CD4-positive, alpha-beta T cell treated with Interleukin-15 for 4 hours (primary cell): Measurements from ENCODE around the gene ATP6V0E2.
"Not testable (repeated sequence)": the region's sequence is repeated elsewhere in the genome, so short reads cannot be mapped to it uniquely, and the experiment has no call there.

ENCODE experiments used
- DNase-seq: peaks from one replicate; pipeline ENCODE4 v3.0.0-alpha.2; 2020; ENCODE audit warnings: low spot score

Gene ATP6V0E2

GRCh38 chr7:149879766-149880637 is 6.2 kb downstream of the ATP6V0E2 start:
- no peak for DNase-seq

GRCh38 chr7:149880638-149881311 is 7.0 kb downstream of the ATP6V0E2 start:
- DNase-seq = no peak

GRCh38 chr7:149881328-149882247 is 7.8 kb downstream of the ATP6V0E2 start:
- DNase-seq = no peak

GRCh38 chr7:149882248-149883047 is 8.7 kb downstream of the ATP6V0E2 start:
- no peak for DNase-seq

- no peak for DNase-seq
Measured at GRCh38 chr7:149883048-149883438, 9.3 kb downstream of the ATP6V0E2 start.

- DNase-seq = peak; percentile 50
Measured at GRCh38 chr7:149883452-149883861, 9.7 kb downstream of the ATP6V0E2 start.

GRCh38 chr7:149884016-149884415 is 10.2 kb downstream of the ATP6V0E2 start:
- no peak for DNase-seq

- DNase-seq = no peak
Measured at GRCh38 chr7:149884541-149884940, 10.8 kb downstream of the ATP6V0E2 start.

- DNase-seq = no peak
Measured at GRCh38 chr7:149885191-149886017, 11.6 kb downstream of the ATP6V0E2 start.

- DNase-seq = no peak
Measured at GRCh38 chr7:149886018-149886415, 12.2 kb downstream of the ATP6V0E2 start.

GRCh38 chr7:149887311-149887710 is 13.5 kb downstream of the ATP6V0E2 start:
- no peak for DNase-seq

GRCh38 chr7:149890715-149891114 is 16.9 kb downstream of the ATP6V0E2 start:
- DNase-seq = not testable (repeated sequence)

GRCh38 chr7:149894957-149895356 is 21.2 kb downstream of the ATP6V0E2 start:
- DNase-seq = not testable (repeated sequence)

GRCh38 chr7:149907776-149908376 is 34.1 kb downstream of the ATP6V0E2 start:
- DNase-seq = not testable (repeated sequence)

GRCh38 chr7:149910219-149910618 is 36.5 kb downstream of the ATP6V0E2 start:
- not testable (repeated sequence) for DNase-seq

GRCh38 chr7:149912126-149912525 is 38.4 kb downstream of the ATP6V0E2 start:
- DNase-seq = not testable (repeated sequence)

- DNase-seq = not testable (repeated sequence)
Measured at GRCh38 chr7:149926414-149926813, 52.6 kb downstream of the ATP6V0E2 start.
